HG02678 (cell line): ENCODE data around the gene ARHGAP32.
"Not testable (repeated sequence)": the region's sequence is repeated elsewhere in the genome, so short reads cannot be mapped to it uniquely, and the experiment has no call there.

Experiments
- ATAC-seq: cut with Tn5 transposase; IDR thresholded peaks from one replicate; pipeline ENCODE4 v1.9.1; 2021; ENCODE audit warnings: mild to moderate bottlenecking, moderate library complexity; ENCODE audit not compliant: unreplicated experiment

Gene ARHGAP32

GRCh38 chr11:129204150-129204838 is 12.2 kb upstream of the ARHGAP32 start:
- no peak for ATAC-seq

DNA sequence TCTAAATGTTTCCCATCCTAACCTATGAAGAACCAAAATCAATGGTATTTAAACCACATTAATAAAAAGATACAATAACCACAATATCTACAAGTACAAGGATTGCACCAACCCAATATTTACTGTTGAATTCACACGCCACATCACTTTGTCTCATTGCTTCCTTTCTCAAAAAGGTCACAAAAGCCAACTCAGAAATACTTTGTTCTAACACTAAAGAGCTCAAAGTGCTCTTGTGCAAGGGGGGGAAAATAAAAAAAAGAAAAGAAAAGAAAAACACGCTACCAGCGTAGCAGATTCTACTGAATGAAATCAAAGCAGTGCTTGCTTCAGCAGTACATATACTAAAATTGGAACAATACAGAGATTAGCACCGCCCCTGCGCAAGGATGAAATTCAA is 10.5 kb upstream of the ARHGAP32 start:
- ATAC-seq, result no peak

GRCh38 chr11:129195682-129196081 is 3.6 kb upstream of the ARHGAP32 start:
- ATAC-seq, result no peak

GRCh38 chr11:129191649-129192048 is 476 bp downstream of the ARHGAP32 start:
- no peak for ATAC-seq

DNA sequence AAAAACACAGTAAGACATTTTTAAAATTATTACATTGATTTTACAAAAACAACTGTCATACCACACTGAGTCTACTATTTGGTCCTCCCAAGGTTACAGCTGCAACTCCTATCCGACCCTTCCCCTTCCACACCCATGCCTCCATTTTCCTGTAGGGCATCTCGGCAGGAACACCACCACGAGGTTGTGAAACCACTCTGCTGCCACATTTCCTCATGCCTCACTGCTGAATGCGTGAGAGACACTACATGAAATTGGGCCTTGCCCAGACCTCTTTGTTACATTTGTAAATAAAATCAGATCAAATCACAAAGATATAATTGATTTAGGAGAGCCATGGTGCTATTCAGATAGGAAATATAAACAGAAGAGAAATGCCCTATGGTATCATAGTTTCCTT is 2.0 kb downstream of the ARHGAP32 start:
- no peak for ATAC-seq

GRCh38 chr11:129189646-129190045 is 2.5 kb downstream of the ARHGAP32 start:
- ATAC-seq, result no peak

- ATAC-seq, result not testable (repeated sequence)
These were observed 7.0 kb downstream of the ARHGAP32 start for GRCh38 chr11:129185082-129185481.

DNA sequence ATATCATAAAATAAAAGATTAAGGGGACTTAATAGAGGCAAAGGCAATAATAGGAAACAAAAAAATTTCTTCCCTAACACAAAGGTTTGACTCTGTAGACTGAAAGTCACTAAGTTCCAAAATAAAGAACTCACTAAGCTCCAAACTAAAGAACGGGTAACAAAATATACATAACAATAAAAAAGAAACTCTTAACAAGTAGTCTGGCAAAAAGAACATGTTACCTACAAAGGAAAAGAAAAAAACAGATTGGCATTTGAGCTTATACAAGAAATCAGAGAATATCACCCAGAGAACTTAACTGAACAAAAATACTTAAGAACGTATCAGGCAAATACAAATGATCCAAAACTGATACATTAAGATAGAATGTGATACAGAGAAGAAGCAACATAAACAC is 7.5 kb downstream of the ARHGAP32 start:
- ATAC-seq, result no peak

DNA sequence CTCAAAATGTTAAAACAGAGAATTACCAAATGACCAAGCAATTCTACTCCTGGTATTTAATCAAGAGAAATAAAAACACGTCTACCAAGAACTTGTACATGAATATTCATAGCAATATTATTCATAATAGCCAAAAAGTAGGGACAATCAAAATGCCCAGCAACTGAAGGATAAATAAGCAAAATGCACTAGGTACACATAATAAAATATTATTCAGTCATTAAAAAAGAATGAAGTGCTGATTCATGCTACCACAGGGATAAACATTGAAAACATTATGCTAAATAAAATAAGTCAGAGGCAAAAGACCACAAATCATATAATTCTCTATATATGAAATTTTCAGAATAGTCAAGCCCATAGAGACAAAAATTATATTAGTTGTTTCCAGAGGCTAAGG is 24.8 kb downstream of the ARHGAP32 start:
- ATAC-seq, result no peak

- no peak for ATAC-seq
These were observed 28.4 kb downstream of the ARHGAP32 start for GRCh38 chr11:129163714-129164164.

DNA sequence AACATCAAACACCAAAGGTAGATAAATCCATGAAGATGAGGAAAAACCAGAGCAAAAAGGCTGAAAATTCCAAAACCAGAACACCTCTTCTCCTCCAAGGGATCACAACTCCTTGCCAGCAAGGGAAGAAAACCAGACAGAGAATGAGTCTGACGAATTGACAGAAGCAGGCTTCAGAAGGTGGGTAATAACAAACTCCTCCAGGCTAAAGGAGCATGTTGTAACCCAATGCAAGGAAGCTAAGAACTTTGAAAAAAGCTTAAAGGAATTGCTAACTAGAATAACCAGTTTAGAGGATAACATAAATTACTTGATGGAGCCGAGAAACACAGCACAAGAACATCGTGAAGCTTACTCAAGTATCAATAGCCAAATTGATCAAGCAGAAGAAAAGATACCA is 35.0 kb downstream of the ARHGAP32 start:
- ATAC-seq, result not testable (repeated sequence)

GRCh38 chr11:129155745-129156144 is 36.4 kb downstream of the ARHGAP32 start:
- ATAC-seq, result no peak

- ATAC-seq, result no peak
These were observed 43.6 kb downstream of the ARHGAP32 start for GRCh38 chr11:129148487-129148886.

GRCh38 chr11:129146191-129146590 is 45.9 kb downstream of the ARHGAP32 start:
- no peak for ATAC-seq

DNA sequence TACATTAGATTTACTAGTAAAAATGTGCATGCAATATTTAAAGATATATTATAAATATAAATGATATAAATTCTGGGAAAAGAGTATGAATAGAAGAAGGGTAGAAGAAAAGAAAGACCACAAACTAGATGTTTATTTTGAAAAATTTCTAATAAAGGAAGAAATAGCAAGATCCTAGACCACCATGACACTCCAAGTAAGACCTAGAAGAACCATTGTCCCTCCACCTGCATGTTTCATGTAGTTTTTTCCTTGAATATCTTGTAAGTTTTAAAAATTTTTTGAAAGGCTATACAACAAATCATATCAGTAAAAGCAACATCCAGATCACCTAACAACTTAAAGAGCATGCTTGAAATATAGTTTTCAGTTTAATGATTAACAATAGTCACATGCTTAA is 46.8 kb downstream of the ARHGAP32 start:
- ATAC-seq, result no peak

GRCh38 chr11:129144256-129144655 is 47.9 kb downstream of the ARHGAP32 start:
- no peak for ATAC-seq

DNA sequence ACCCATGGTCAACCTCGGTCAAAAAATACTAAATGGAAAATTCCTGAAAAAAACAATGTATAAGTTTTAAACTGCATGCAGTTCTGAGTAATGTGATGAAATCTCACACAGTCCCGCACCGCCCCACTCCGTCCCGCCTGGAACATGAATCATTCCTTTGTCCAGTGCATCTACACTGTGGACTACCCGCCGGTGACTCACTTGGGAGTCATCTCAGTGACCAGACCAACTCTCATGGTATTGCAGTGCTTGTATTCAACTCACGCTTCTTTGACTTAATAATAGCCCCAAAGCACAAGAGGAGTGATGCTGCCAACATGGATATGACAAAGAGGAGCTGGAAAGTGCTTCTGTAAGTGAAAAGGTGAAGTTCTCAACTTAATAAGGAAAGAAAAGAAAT is 48.8 kb downstream of the ARHGAP32 start:
- no peak for ATAC-seq

GRCh38 chr11:129141748-129142523 is 50.2 kb downstream of the ARHGAP32 start:
- no peak for ATAC-seq

- no peak for ATAC-seq
These were observed 60.8 kb downstream of the ARHGAP32 start for GRCh38 chr11:129131316-129131715.

GRCh38 chr11:129128881-129129620 is 63.1 kb downstream of the ARHGAP32 start:
- not testable (repeated sequence) for ATAC-seq

DNA sequence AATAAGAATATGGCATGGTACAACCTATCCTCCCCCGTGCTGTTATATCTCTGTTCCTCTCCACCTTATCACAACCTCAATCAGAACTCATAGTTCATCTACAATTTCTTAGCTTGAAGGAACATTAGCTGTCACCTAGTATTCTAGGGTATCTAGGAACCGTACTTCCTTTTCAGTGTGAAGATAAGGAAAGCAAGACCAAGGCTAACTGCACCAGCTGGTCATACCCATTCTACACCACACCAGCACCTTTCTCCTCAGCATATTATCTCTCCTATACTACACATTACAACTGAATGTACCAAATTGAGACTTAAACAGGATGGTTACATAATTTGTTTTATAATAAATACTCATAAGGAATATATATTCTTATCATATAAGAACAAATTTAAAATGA is 73.1 kb downstream of the ARHGAP32 start:
- no peak for ATAC-seq
